Measurements from ENCODE around the gene AP3S2.

The AP3S2 gene

DNA sequence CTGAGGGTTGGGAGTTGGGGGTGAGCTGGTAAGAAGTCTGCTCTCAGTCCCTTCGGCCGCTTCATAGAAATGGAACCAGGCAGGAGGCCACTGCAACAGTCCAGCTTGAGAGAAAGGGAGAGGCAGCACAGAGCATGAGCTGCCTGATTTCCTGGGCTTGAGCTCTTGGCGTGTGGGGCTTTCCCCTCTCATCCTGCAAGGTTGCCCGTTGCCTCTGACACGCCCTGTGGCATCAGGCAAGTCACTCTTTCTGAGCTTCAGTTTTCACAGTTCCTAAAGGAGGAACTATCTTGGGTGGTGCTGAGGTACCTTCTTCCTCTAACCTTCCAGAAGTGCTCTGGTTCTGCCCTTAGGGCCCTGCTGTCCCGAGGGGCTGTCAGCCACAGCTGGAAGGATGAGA is 112.7 kb downstream of the AP3S2 start:
- H3K4me1 ChIP-seq = peaks cover 9% of the 10 kb centered on the region
- H3K9me3 ChIP-seq = no peaks in the 10 kb centered on the region
- TF ChIP-seq, protein P1, sequence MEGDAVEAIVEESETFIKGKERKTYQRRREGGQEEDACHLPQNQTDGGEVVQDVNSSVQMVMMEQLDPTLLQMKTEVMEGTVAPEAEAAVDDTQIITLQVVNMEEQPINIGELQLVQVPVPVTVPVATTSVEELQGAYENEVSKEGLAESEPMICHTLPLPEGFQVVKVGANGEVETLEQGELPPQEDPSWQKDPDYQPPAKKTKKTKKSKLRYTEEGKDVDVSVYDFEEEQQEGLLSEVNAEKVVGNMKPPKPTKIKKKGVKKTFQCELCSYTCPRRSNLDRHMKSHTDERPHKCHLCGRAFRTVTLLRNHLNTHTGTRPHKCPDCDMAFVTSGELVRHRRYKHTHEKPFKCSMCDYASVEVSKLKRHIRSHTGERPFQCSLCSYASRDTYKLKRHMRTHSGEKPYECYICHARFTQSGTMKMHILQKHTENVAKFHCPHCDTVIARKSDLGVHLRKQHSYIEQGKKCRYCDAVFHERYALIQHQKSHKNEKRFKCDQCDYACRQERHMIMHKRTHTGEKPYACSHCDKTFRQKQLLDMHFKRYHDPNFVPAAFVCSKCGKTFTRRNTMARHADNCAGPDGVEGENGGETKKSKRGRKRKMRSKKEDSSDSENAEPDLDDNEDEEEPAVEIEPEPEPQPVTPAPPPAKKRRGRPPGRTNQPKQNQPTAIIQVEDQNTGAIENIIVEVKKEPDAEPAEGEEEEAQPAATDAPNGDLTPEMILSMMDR (IDR thresholded peaks at IDR 0.05; ENCODE audit: low read depth, low read length) = no peak
- no peaks in the 10 kb centered on the region for H3K36me3 ChIP-seq
- no peak for DNase-seq
- H3K4me3 ChIP-seq (ENCODE audit: low read depth, low read length) = no peak overlapping the region
- H3K27me3 ChIP-seq = no peaks in the 10 kb centered on the region

GRCh38 chr15:89780601-89781000 is 113.2 kb downstream of the AP3S2 start:
- Histone ChIP-seq H3K4me1 (peaks cover 9% of the 10 kb centered on the region), H3K4me3 (ENCODE audit: low read depth, low read length) (no peak overlapping the region), H3K9me3 (no peaks in the 10 kb centered on the region), H3K36me3 (no peaks in the 10 kb centered on the region), H3K27me3 (no peaks in the 10 kb centered on the region)
- no peak for DNase-seq
- TF ChIP-seq, protein P1 (IDR thresholded peaks at IDR 0.05; ENCODE audit: low read depth, low read length) = no peak

Measured in BE2C (cell line).